ENCODE results near the gene SH3BGR. TPM values are rescaled to one million over a fixed set of nuclear protein-coding genes. Genes with fewer than 3 reads are reported as not detected.

Gene SH3BGR
- total and polyA plus RNA-seq, 2 of the 4 experiments (the other 2 are of a cell fraction): 1.6 to 2.0 TPM

DNA sequence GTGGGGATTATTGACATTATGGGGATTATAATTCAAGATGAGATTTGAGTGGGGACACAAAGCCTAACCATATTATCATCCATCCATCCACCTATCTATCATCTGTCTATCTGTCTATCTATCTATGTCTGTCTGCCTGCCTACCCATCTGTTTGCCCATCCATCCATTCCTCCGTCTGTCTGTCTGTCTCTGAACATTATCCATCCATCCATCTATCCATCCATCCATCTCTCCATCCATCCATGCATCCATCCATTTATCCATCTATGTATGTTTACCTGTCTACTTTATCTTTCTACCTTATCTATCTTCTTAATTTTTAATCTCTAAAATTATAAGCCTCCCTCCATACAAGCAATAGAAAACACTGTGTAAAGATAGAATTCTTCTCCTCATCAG, 47.4 kb downstream of the SH3BGR start:
- Histone ChIP-seq H2BK15ac (ENCODE audit: low read depth, low read length) (no peak overlapping the region), H2AK5ac (ENCODE audit: low read depth, low read length) (no peak overlapping the region), H3K9ac (ENCODE audit: low read depth, low read length) (no peak overlapping the region), H3K14ac (replicated peaks; ENCODE audit: low read depth, low read length) (no peak overlapping the region), H2BK120ac (ENCODE audit: low read depth, low read length) (no peak overlapping the region), H3K9me3 (ENCODE audit: control insufficient read depth, insufficient read depth, low read length) (no peaks in the 10 kb centered on the region), H3K4ac (ENCODE audit: low read depth, low read length) (no peak overlapping the region), H4K91ac (ENCODE audit: insufficient read depth, low read depth, low read length) (no peak overlapping the region), H4K5ac (ENCODE audit: low read depth, low read length) (no peak overlapping the region), H3K4me2 (ENCODE audit: low read depth, low read length) (no peak overlapping the region), H3K18ac (ENCODE audit: low read depth, low read length) (no peak overlapping the region), H4K20me1 (ENCODE audit: insufficient read depth, low read length) (no peaks in the 10 kb centered on the region), H3K23ac (ENCODE audit: low read depth, low read length) (no peak overlapping the region), H3K27ac (ENCODE audit: insufficient read depth, low read length) (no peak overlapping the region), H3K36me3 (ENCODE audit: control insufficient read depth, insufficient read depth, low read length) (no peaks in the 10 kb centered on the region), H3K4me1 (ENCODE audit: control insufficient read depth, insufficient read depth, low read length) (no peaks in the 10 kb centered on the region), H3K79me1 (ENCODE audit: low read depth in 1 of 2, low read length in 2 of 2) (no peaks in the 10 kb centered on the region), H4K8ac (ENCODE audit: low read depth in 2 of 2, low read length in 2 of 2) (no peak overlapping the region), H3K9me1 (ENCODE audit: insufficient read depth, low read length) (no peaks in the 10 kb centered on the region), H3K56ac (ENCODE audit: extremely low read depth, insufficient read depth, low read length) (no peak overlapping the region), H2AK9ac (replicated peaks; ENCODE audit: low read depth, low read length, poor library complexity) (no peak overlapping the region), H3K4me3 (ENCODE audit: insufficient read depth, low read depth, low read length) (no peak overlapping the region), H3K27me3 (ENCODE audit: control insufficient read depth, insufficient read depth, low read length) (no peaks in the 10 kb centered on the region), H2AFZ (replicated peaks; ENCODE audit: low read length, poor library complexity) (no peak overlapping the region), H2BK20ac (ENCODE audit: low read depth, low read length) (no peak overlapping the region), H2BK5ac (ENCODE audit: low read depth, low read length, poor library complexity, severe bottlenecking) (no peak overlapping the region)
- in situ Hi-C loops (cut with MboI; ENCODE audit: low sequenced_read_pairs): no loop called here
- no peak for DNase-seq
- no peak for ATAC-seq (ENCODE audit: low read depth)
- intact Hi-C loops (cut with micrococcal nuclease): no loop called here
- no TSS peak for BruUV-seq (replicated peaks)
- ChIA-PET POLR2A (ENCODE audit: unreplicated experiment) (no interaction called here), CTCF (no interaction called here)
- TF ChIP-seq RAD21 (IDR thresholded peaks at IDR 0.05; ENCODE audit: low read length): no peak
- TF ChIP-seq, protein P1, sequence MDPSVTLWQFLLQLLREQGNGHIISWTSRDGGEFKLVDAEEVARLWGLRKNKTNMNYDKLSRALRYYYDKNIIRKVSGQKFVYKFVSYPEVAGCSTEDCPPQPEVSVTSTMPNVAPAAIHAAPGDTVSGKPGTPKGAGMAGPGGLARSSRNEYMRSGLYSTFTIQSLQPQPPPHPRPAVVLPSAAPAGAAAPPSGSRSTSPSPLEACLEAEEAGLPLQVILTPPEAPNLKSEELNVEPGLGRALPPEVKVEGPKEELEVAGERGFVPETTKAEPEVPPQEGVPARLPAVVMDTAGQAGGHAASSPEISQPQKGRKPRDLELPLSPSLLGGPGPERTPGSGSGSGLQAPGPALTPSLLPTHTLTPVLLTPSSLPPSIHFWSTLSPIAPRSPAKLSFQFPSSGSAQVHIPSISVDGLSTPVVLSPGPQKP (IDR thresholded peaks at IDR 0.05; ENCODE audit: borderline replicate concordance, low read depth, low read length): no peak
- TF ChIP-seq MXI1 (IDR thresholded peaks at IDR 0.05; ENCODE audit: borderline replicate concordance, low read depth, low read length): no peak
- no peak for TF ChIP-seq MAZ (IDR thresholded peaks at IDR 0.05; ENCODE audit: borderline replicate concordance, low read depth, low read length)
- no peak for TF ChIP-seq CEBPB (IDR thresholded peaks at IDR 0.05; ENCODE audit: low read depth, low read length)
- no peak for TF ChIP-seq FOS (IDR thresholded peaks at IDR 0.05; ENCODE audit: low read depth, low read length)
- TF ChIP-seq, protein P2, sequence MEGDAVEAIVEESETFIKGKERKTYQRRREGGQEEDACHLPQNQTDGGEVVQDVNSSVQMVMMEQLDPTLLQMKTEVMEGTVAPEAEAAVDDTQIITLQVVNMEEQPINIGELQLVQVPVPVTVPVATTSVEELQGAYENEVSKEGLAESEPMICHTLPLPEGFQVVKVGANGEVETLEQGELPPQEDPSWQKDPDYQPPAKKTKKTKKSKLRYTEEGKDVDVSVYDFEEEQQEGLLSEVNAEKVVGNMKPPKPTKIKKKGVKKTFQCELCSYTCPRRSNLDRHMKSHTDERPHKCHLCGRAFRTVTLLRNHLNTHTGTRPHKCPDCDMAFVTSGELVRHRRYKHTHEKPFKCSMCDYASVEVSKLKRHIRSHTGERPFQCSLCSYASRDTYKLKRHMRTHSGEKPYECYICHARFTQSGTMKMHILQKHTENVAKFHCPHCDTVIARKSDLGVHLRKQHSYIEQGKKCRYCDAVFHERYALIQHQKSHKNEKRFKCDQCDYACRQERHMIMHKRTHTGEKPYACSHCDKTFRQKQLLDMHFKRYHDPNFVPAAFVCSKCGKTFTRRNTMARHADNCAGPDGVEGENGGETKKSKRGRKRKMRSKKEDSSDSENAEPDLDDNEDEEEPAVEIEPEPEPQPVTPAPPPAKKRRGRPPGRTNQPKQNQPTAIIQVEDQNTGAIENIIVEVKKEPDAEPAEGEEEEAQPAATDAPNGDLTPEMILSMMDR (conservative IDR thresholded peaks at IDR 0.05; ENCODE audit: low read depth, low read length): no peak
- TF ChIP-seq RFX5 (IDR thresholded peaks at IDR 0.05; ENCODE audit: low read depth, low read length): no peak
- TF ChIP-seq NFE2L2 (IDR thresholded peaks at IDR 0.05; ENCODE audit: low read depth, low read length): no peak
- no peak for TF ChIP-seq POLR2A (IDR thresholded peaks at IDR 0.05; ENCODE audit: low read depth, low read length)
- TF ChIP-seq SMC3 (IDR thresholded peaks at IDR 0.05; ENCODE audit: low read depth, low read length): no peak
- TF ChIP-seq, protein P3, sequence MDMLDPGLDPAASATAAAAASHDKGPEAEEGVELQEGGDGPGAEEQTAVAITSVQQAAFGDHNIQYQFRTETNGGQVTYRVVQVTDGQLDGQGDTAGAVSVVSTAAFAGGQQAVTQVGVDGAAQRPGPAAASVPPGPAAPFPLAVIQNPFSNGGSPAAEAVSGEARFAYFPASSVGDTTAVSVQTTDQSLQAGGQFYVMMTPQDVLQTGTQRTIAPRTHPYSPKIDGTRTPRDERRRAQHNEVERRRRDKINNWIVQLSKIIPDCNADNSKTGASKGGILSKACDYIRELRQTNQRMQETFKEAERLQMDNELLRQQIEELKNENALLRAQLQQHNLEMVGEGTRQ (IDR thresholded peaks at IDR 0.05; ENCODE audit: low read depth, low read length): no peak
- TF ChIP-seq CHD1 (IDR thresholded peaks at IDR 0.05; ENCODE audit: low read depth, low read length): no peak
- no peak for TF ChIP-seq RCOR1 (IDR thresholded peaks at IDR 0.05; ENCODE audit: insufficient replicate concordance, low read length)
- dilution Hi-C loops (cut with HindIII; ENCODE audit: low sequenced_read_pairs, unreplicated experiment): no loop called here
- no CpG with 5 or more reads among the region's 1 CpG for WGBS, 2 experiments (ENCODE audit: extremely low coverage in 2 of 2, insufficient read length in 1 of 2)

All from IMR-90 (cell line).